Nephron progenitor cell (in vitro differentiated cells): Measurements from ENCODE around the gene SACS.
A peak's percentile ranks its signal among the peaks of the same experiment; 100 is the strongest.
"Not testable (repeated sequence)": the region's sequence is repeated elsewhere in the genome, so short reads cannot be mapped to it uniquely, and the experiment has no call there.

Source experiments
- DNase-seq: peaks from one replicate; pipeline ENCODE4 v3.0.0; 2021
- H3K27ac Mint-ChIP-seq: 2 replicates; pipeline ENCODE4 v1.8.0; 2021; ENCODE audit warnings: mild to moderate bottlenecking, moderate library complexity, mixed read lengths
- H3K27me3 Mint-ChIP-seq: 2 replicates; pipeline ENCODE4 v1.8.0; 2021; ENCODE audit warnings: mild to moderate bottlenecking, low read depth, mixed read lengths; ENCODE audit not compliant: poor library complexity
- H3K36me3 Mint-ChIP-seq: 2 replicates; pipeline ENCODE4 v1.8.0; 2021; ENCODE audit warnings: low read depth, mixed read lengths
- H3K4me1 Mint-ChIP-seq: 2 replicates; pipeline ENCODE4 v1.8.0; 2021; ENCODE audit warnings: mixed read lengths
- H3K4me3 Mint-ChIP-seq: 2 replicates; pipeline ENCODE4 v1.8.0; 2021; ENCODE audit warnings: mild to moderate bottlenecking, moderate library complexity, mixed read lengths
- H3K9me3 Mint-ChIP-seq: 2 replicates; pipeline ENCODE4 v1.8.0; 2021; ENCODE audit warnings: mild to moderate bottlenecking, moderate library complexity, mixed read lengths
- TF ChIP-seq, protein P1 (sequence below): fragments of 200-600 bp; sonication (generic); IDR thresholded peaks from 2 replicates; pipeline ENCODE4 v1.5.0; 2021; ENCODE audit warnings: antibody characterized with exemption

Gene SACS

DNA sequence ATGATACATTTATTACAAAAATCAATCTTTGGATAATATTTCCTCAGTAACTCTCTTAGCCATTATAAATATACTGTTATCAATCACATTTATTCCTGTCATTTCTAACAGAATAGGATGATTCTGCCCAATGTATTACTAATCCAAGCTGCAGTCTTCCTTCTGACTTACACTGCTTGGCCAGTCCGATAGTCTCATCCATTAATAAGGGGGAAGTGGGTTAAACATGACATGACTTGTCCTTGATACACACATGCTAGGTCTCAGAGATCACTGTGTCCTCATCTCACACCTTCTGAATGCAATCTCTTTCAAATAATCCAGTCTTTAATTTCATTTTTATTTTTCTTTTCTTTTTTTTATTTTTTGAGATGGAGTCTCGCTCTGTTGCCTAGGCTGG, 18.8 kb downstream of the SACS start:
- TF ChIP-seq, protein P1, sequence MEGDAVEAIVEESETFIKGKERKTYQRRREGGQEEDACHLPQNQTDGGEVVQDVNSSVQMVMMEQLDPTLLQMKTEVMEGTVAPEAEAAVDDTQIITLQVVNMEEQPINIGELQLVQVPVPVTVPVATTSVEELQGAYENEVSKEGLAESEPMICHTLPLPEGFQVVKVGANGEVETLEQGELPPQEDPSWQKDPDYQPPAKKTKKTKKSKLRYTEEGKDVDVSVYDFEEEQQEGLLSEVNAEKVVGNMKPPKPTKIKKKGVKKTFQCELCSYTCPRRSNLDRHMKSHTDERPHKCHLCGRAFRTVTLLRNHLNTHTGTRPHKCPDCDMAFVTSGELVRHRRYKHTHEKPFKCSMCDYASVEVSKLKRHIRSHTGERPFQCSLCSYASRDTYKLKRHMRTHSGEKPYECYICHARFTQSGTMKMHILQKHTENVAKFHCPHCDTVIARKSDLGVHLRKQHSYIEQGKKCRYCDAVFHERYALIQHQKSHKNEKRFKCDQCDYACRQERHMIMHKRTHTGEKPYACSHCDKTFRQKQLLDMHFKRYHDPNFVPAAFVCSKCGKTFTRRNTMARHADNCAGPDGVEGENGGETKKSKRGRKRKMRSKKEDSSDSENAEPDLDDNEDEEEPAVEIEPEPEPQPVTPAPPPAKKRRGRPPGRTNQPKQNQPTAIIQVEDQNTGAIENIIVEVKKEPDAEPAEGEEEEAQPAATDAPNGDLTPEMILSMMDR, result no peak
- H3K36me3 Mint-ChIP-seq, result peaks cover 68% of the 10 kb centered on the region
- peaks cover 16% of the 10 kb centered on the region for H3K4me1 Mint-ChIP-seq

GRCh38 chr13:23411706-23412105, 21.8 kb downstream of the SACS start:
- no peak overlapping the region for H3K4me3 Mint-ChIP-seq
- TF ChIP-seq, protein P1, result no peak
- H3K4me1 Mint-ChIP-seq, result peaks cover 16% of the 10 kb centered on the region
- peaks cover 79% of the 10 kb centered on the region for H3K36me3 Mint-ChIP-seq
- DNase-seq, result no peak
- peak overlapping the region; percentile 22 for H3K27ac Mint-ChIP-seq
- H3K9me3 Mint-ChIP-seq, result peaks cover 23% of the 10 kb centered on the region
- H3K27me3 Mint-ChIP-seq, result peaks cover 3% of the 10 kb centered on the region

More for the DNA sequence above, 18.8 kb downstream of the SACS start:
- peaks cover 10% of the 10 kb centered on the region for H3K9me3 Mint-ChIP-seq
- H3K4me3 Mint-ChIP-seq, result no peak overlapping the region
- no peak for DNase-seq
- H3K27ac Mint-ChIP-seq, result no peak overlapping the region
- H3K27me3 Mint-ChIP-seq, result peaks cover 4% of the 10 kb centered on the region

- no peak for DNase-seq
- H3K4me3 Mint-ChIP-seq, result no peak overlapping the region
- H3K36me3 Mint-ChIP-seq, result peaks cover 82% of the 10 kb centered on the region
- H3K27ac Mint-ChIP-seq, result peak overlapping the region; percentile 22
- peaks cover 16% of the 10 kb centered on the region for H3K4me1 Mint-ChIP-seq
- H3K9me3 Mint-ChIP-seq, result peaks cover 27% of the 10 kb centered on the region
- no peaks in the 10 kb centered on the region for H3K27me3 Mint-ChIP-seq
- TF ChIP-seq, protein P1, result no peak
These were observed 22.3 kb downstream of the SACS start for GRCh38 chr13:23411220-23411619.

GRCh38 chr13:23408026-23408425, 25.5 kb downstream of the SACS start:
- peaks cover 58% of the 10 kb centered on the region for H3K9me3 Mint-ChIP-seq
- TF ChIP-seq, protein P1, result no peak
- H3K27me3 Mint-ChIP-seq, result peaks cover 3% of the 10 kb centered on the region
- peaks cover 90% of the 10 kb centered on the region for H3K36me3 Mint-ChIP-seq
- no peak overlapping the region for H3K4me3 Mint-ChIP-seq
- DNase-seq, result no peak
- H3K27ac Mint-ChIP-seq, result no peak overlapping the region
- H3K4me1 Mint-ChIP-seq, result peaks cover 16% of the 10 kb centered on the region

GRCh38 chr13:23401156-23401555, 32.3 kb downstream of the SACS start:
- not testable (repeated sequence) for H3K27me3 Mint-ChIP-seq, H3K27ac Mint-ChIP-seq, DNase-seq, H3K4me3 Mint-ChIP-seq
- H3K4me1 Mint-ChIP-seq, result peaks cover 18% of the 10 kb centered on the region
- peaks cover 79% of the 10 kb centered on the region for H3K9me3 Mint-ChIP-seq
- peaks cover 84% of the 10 kb centered on the region for H3K36me3 Mint-ChIP-seq

GRCh38 chr13:23399347-23399746, 34.2 kb downstream of the SACS start:
- Mint-ChIP-seq H3K27ac (peak overlapping the region; percentile 97), H3K27me3 (peaks cover 2% of the 10 kb centered on the region), H3K9me3 (peaks cover 70% of the 10 kb centered on the region), H3K4me3 (peak overlapping the region; percentile 29), H3K36me3 (peaks cover 83% of the 10 kb centered on the region), H3K4me1 (peaks cover 20% of the 10 kb centered on the region)
- TF ChIP-seq, protein P1, result no peak
- no peak for DNase-seq
